Tibial artery (tissue), 4 donors: ENCODE data around the gene CTPS1.

Source experiments
- DNase-seq, 2 donors: peaks; one replicate each; pipeline ENCODE4 v3.0.0-alpha.2; 2019
- H3K27ac ChIP-seq, 2 donors: fragments of 200-600 bp; sonication (generic) in 1 of 2; 1 replicate in 1 of 2; 2 replicates in 1 of 2; pipeline ENCODE4 v1.5.1; 2018 to 2019; ENCODE audit warnings: mild to moderate bottlenecking in 1 of 2
- H3K27me3 ChIP-seq, 2 donors: fragments of 200-600 bp; sonication (generic) in 1 of 2; one replicate each; pipeline versions ENCODE4 v1.5.1 to v1.6.0; 2016 to 2019
- H3K36me3 ChIP-seq, 3 donors: fragments of 200-600 bp; sonication (generic) in 2 of 3; one replicate each; pipeline ENCODE4 v1.5.1; 2016 to 2019; ENCODE audit warnings: mild to moderate bottlenecking in 2 of 3
- H3K4me1 ChIP-seq, 4 donors: fragments of 200-600 bp; sonication (generic) in 2 of 4; 1 replicate in 3 of 4; 2 replicates in 1 of 4; pipeline ENCODE4 v1.5.1; 2016 to 2019
- H3K4me3 ChIP-seq, 2 donors: fragments of 200-600 bp; sonication (generic) in 1 of 2; 1 replicate in 1 of 2; 2 replicates in 1 of 2; pipeline ENCODE4 v1.5.1; 2018 to 2019; ENCODE audit warnings: mild to moderate bottlenecking in 2 of 2
- H3K9me3 ChIP-seq, 3 donors: fragments of 200-600 bp; sonication (generic) in 1 of 3; one replicate each; pipeline ENCODE4 v1.5.1; 2016 to 2019
- intact Hi-C: fragments of 100-400 bp; cut with DNase I; formaldehyde crosslinking; loops from one replicate; pipeline ENCODE4 v1.15.0; 2023; ENCODE audit warnings: low total_unique reads
- TF ChIP-seq, protein P1 (sequence below), 2 experiments: fragments of 200-600 bp in 1 of 2; fragments of 450-650 bp in 1 of 2; IDR thresholded peaks; one replicate each; pipeline ENCODE4 v1.5.1; 2017 to 2019; ENCODE audit warnings: antibody characterized with exemption in 2 of 2, mild to moderate bottlenecking in 1 of 2, moderate library complexity in 1 of 2

CTPS1 gene

DNA sequence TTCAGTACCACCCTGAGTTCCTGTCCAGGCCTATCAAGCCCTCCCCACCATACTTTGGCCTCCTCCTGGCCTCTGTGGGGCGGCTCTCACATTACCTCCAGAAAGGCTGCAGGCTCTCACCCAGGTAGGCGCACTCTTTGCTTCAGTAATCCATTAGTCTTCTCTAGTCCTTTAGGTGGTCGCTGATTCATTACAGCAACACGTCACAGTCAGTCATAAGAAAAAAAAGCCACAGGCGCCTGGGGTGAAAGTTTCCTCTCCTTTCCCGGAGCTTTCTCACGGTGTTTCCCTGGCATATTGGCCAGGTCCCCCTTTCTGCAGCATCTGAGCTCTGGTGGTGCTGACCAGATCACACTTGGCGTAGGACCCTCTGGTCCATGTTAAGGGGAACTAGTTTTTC, 30.0 kb downstream of the CTPS1 start:
- DNase-seq = peak in 1 of 2 donors; percentile 15
- Histone ChIP-seq H3K9me3 (no peaks in the 10 kb centered on the region), H3K4me1 (peaks cover 0 to 7% (median 0%) of the 10 kb centered on the region in 4 donors), H3K4me3 (no peak overlapping the region), H3K27ac (no peak overlapping the region), H3K36me3 (peaks cover 84 to 99% (median 96%) of the 10 kb centered on the region in 3 donors), H3K27me3 (no peaks in the 10 kb centered on the region)
- intact Hi-C loops = no loop called here
- TF ChIP-seq, protein P1, sequence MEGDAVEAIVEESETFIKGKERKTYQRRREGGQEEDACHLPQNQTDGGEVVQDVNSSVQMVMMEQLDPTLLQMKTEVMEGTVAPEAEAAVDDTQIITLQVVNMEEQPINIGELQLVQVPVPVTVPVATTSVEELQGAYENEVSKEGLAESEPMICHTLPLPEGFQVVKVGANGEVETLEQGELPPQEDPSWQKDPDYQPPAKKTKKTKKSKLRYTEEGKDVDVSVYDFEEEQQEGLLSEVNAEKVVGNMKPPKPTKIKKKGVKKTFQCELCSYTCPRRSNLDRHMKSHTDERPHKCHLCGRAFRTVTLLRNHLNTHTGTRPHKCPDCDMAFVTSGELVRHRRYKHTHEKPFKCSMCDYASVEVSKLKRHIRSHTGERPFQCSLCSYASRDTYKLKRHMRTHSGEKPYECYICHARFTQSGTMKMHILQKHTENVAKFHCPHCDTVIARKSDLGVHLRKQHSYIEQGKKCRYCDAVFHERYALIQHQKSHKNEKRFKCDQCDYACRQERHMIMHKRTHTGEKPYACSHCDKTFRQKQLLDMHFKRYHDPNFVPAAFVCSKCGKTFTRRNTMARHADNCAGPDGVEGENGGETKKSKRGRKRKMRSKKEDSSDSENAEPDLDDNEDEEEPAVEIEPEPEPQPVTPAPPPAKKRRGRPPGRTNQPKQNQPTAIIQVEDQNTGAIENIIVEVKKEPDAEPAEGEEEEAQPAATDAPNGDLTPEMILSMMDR (IDR thresholded peaks at IDR 0.05) = no peak

DNA sequence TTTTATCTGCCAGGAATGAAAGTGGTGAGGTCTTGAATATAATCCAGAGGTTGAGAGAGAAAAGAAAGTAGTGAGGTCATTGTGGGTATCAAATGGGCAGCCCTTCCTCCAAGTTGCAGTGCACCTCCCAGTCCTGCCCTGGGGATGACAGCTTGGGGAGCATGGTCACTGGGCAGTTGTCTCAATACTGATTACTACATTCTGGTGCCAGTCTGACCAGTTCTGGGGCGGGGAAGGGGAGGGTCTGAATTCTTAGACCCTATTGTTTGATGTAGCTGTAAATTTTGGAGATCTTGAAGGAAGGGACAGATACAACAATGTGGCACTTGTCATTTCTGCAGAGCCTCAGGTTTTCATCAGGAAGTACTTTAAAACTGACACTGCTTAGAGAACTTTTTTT, 30.8 kb downstream of the CTPS1 start:
- Histone ChIP-seq H3K36me3 (peaks cover 80 to 100% (median 88%) of the 10 kb centered on the region in 3 donors), H3K4me3 (no peak overlapping the region), H3K27me3 (no peaks in the 10 kb centered on the region), H3K4me1 (peaks cover 0 to 14% (median 0%) of the 10 kb centered on the region in 4 donors), H3K9me3 (no peaks in the 10 kb centered on the region), H3K27ac (no peak overlapping the region)
- TF ChIP-seq, protein P1 (IDR thresholded peaks at IDR 0.05) = no peak
- intact Hi-C loops = no loop called here
- peak in 1 of 2 donors; percentile 47 for DNase-seq

DNA sequence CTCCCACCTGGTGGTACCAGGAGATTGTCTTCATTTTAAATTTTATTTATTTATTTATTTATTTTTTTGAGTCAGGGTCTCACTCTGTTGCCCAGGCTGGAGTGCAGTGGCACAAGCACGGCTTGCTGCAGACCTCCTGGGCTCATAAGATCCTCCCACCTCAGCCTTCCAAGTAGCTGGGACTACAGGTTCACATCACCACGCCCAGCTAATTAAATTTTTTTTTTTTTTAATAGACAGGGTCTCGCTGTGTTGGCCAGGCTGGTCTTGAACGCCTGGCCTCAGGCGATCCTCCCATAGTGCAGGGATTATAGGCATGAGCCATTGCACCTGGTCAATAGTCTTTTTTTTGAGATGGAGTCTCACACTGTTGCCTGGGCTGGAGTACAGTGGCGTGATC, 33.5 kb downstream of the CTPS1 start:
- no peaks in the 10 kb centered on the region for H3K9me3 ChIP-seq
- H3K4me1 ChIP-seq = peaks cover 0 to 19% (median 0%) of the 10 kb centered on the region in 4 donors
- TF ChIP-seq, protein P1 (IDR thresholded peaks at IDR 0.05) = no peak
- no peak overlapping the region for H3K4me3 ChIP-seq
- peaks cover 54 to 100% (median 74%) of the 10 kb centered on the region in 3 donors for H3K36me3 ChIP-seq
- no peak overlapping the region for H3K27ac ChIP-seq
- no peaks in the 10 kb centered on the region for H3K27me3 ChIP-seq
- DNase-seq = no peak
- intact Hi-C loops = no loop called here

DNA sequence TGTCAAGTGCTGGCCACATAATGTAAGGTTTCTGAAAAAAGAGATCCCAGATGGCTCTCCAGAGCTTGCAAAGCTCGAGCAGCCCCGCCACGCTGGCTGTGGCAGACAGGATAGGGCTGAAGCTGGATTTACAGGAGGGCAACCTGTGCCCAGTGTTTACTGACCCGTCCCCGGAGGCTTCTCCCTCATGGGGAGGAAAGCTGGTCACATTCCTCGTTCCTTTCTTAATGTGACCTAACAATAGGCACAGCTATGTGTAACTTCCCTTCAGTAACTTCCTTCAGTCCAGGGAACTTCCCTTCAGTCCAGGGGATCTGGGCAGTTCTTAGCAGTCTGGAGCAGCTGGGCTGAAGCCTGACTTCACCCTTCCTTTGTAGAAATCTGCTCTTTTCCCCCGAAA, 34.3 kb downstream of the CTPS1 start:
- Histone ChIP-seq H3K27ac (no peak overlapping the region), H3K27me3 (no peaks in the 10 kb centered on the region), H3K4me1 (peaks cover 0 to 19% (median 0%) of the 10 kb centered on the region in 4 donors), H3K4me3 (no peak overlapping the region), H3K36me3 (peaks cover 46 to 97% (median 70%) of the 10 kb centered on the region in 3 donors), H3K9me3 (no peaks in the 10 kb centered on the region)
- TF ChIP-seq, protein P1 (IDR thresholded peaks at IDR 0.05) = no peak
- intact Hi-C loops = no loop called here
- peak in 1 of 2 donors; percentile 49 for DNase-seq

DNA sequence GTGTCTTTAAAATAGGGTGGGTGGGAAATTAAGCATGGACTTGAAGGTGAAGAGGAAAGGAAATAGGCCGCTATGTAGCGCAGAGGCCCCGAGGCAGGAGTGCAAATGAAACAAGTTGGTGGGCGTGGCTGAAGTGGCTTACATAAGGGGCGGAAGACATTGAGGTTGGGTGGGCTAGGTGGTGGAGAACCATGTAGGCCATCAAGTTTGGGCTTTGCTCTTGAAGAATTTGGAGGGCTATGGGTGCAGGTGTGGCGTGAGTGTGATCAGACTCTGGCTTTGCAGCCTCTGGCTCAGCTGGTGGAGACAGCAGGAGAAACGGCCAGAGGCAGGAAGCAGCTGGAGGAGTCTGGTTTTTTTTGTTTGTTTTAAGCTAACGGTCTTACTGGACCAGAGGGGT, 35.4 kb downstream of the CTPS1 start:
- Histone ChIP-seq H3K36me3 (peaks cover 35 to 90% (median 60%) of the 10 kb centered on the region in 3 donors), H3K9me3 (no peaks in the 10 kb centered on the region), H3K4me3 (no peak overlapping the region), H3K4me1 (peaks cover 0 to 19% (median 0%) of the 10 kb centered on the region in 4 donors), H3K27ac (no peak overlapping the region), H3K27me3 (no peaks in the 10 kb centered on the region)
- intact Hi-C loops = no loop called here
- peak in 1 of 2 donors; percentile 51 for DNase-seq
- TF ChIP-seq, protein P1 (IDR thresholded peaks at IDR 0.05) = no peak
